Aorta (tissue), 5 donors: ENCODE measurements around the gene OR2T10. TPM values are rescaled to one million over a fixed set of nuclear protein-coding genes. Genes with fewer than 3 reads are reported as not detected.
"Not testable (repeated sequence)": the region's sequence is repeated elsewhere in the genome, so short reads cannot be mapped to it uniquely, and the experiment has no call there.

Experiments used
- ATAC-seq: fragments of 200-7000 bp; cut with Tn5 transposase; one replicate; pipeline ENCODE4 v1.9.1; 2022; ENCODE audit warnings: moderate library complexity; ENCODE audit not compliant: low FRiP score
- DNase-seq, 2 donors: peaks; one replicate each; pipeline ENCODE4 v3.0.0-alpha.2; 2020
- H3K27ac ChIP-seq, 2 donors: one replicate each; pipeline ENCODE4 v1.5.1; 2013; ENCODE audit warnings: low read length in 2 of 2, mild to moderate bottlenecking in 2 of 2, moderate library complexity in 2 of 2, control low read depth in 1 of 2, inconsistent platforms in 1 of 2, low read depth in 1 of 2
- H3K27me3 ChIP-seq, 2 donors: one replicate each; pipeline ENCODE4 v1.6.1; 2013; ENCODE audit warnings: control low read depth in 1 of 2, low read length in 1 of 2, mild to moderate bottlenecking in 1 of 2, moderate library complexity in 1 of 2; ENCODE audit not compliant: insufficient read depth in 2 of 2, control insufficient read depth in 1 of 2
- H3K36me3 ChIP-seq, 2 donors: one replicate each; pipeline ENCODE4 v1.6.1; 2013; ENCODE audit warnings: control low read depth in 1 of 2, low read length in 1 of 2, mild to moderate bottlenecking in 1 of 2; ENCODE audit not compliant: insufficient read depth in 2 of 2, control insufficient read depth in 1 of 2
- H3K4me1 ChIP-seq, 2 donors: one replicate each; pipeline ENCODE4 v1.6.1; 2013; ENCODE audit warnings: low read length in 2 of 2, control low read depth in 1 of 2, mild to moderate bottlenecking in 1 of 2, moderate library complexity in 1 of 2; ENCODE audit not compliant: insufficient read depth in 2 of 2, control insufficient read depth in 1 of 2
- H3K4me3 ChIP-seq, 2 donors: one replicate each; pipeline ENCODE4 v1.5.1; 2013; ENCODE audit warnings: low read length in 2 of 2, control low read depth in 1 of 2, mild to moderate bottlenecking in 1 of 2
- H3K9me3 ChIP-seq: one replicate; pipeline ENCODE4 v1.6.1; 2013; ENCODE audit warnings: mild to moderate bottlenecking, low read length; ENCODE audit not compliant: control insufficient read depth
- WGBS, 2 donors: extraction: QIAGEN DNeasy Blood & Tissue Kit; methylation state at CpG; one replicate each; pipeline ENCODE4 v1.1.7; 2013; 5-methylcytosine and 5-hydroxymethylcytosine counted together
- intact Hi-C, 2 donors: fragments of 100-400 bp; cut with DNase I; formaldehyde crosslinking; loops; one replicate each; pipeline versions ENCODE4 v1.14.2 to v1.15.0; 2022
- long read RNA-seq, 2 donors: library from polyadenylated mRNA; unstranded; transcript quantifications; one replicate each; pipeline ENCODE4 v2.0.0, GENCODE V29; 2020 to 2021
- polyA plus RNA-seq, 2 donors: library from polyadenylated mRNA; stranded (reverse); fragments of 200-250 nt; gene quantifications; one replicate each; pipeline ENCODE4 v1.2.3, GENCODE V29; 2013
- total RNA-seq, 2 donors: library from RNA; stranded (reverse); fragmentation: NEBNext Ultra II Directional; extraction: Animal tissue kit (Norgen Biotek cat#: 25700); gene quantifications; one replicate each; pipeline ENCODE4 v1.2.1, GENCODE V29; 2021
- donor health status: healthy with polysubstance abuse.
- donor health status: Bipolar disorder and iron deficiency.
- donor health status: DM: no; HTN: no; CAD: no.
- donor health status: DM: no; HTN: no; CAD: no.
- donor health status: DM: yes; HTN: yes; CAD: no.

OR2T10 gene, protein sequence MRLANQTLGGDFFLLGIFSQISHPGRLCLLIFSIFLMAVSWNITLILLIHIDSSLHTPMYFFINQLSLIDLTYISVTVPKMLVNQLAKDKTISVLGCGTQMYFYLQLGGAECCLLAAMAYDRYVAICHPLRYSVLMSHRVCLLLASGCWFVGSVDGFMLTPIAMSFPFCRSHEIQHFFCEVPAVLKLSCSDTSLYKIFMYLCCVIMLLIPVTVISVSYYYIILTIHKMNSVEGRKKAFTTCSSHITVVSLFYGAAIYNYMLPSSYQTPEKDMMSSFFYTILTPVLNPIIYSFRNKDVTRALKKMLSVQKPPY
- total RNA-seq (not detected), polyA plus RNA-seq (not detected)
- long read RNA-seq, donor 1: 0 reads
- long read RNA-seq, donor 2: 0 reads

DNA sequence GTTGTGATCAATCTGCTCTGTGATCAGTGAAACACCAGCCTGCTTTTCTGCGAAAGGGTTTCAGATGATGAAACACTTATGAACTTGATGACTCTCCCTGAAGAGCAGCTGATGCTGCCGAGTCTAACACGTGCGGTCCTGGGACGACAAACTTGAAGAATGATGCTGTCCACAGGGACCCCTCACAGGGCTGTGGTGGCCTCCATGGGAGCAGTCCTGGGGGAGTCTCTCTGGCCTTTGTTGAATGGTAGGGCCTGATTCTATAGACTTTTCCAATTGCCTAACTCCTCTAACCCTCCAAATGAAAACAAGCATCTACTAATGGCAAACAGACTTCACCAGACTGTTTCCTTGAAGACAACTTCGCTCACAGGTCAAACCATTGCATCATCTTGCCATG, at the start of gene OR2T10:
TSS of gene OR2T10 (minus strand) at position 112 of the 400 bp plus-strand sequence. CDS start 3,932 bp downstream, outside the sequence.
- Histone ChIP-seq H3K4me3 (no peak within 1 kb of the TSS), H3K9me3 (no peaks in the 10 kb centered on the region), H3K4me1 (no peaks in the 10 kb centered on the region), H3K27ac (no peak within 1 kb of the TSS), H3K36me3 (no peaks in the 10 kb centered on the region), H3K27me3 (no peaks in the 10 kb centered on the region)
- ATAC-seq: no peak
- 33 to 71% methylated on average over 6 of the region's 6 CpGs for WGBS, 2 donors
- no peak for DNase-seq
- intact Hi-C loops: no loop called here

DNA sequence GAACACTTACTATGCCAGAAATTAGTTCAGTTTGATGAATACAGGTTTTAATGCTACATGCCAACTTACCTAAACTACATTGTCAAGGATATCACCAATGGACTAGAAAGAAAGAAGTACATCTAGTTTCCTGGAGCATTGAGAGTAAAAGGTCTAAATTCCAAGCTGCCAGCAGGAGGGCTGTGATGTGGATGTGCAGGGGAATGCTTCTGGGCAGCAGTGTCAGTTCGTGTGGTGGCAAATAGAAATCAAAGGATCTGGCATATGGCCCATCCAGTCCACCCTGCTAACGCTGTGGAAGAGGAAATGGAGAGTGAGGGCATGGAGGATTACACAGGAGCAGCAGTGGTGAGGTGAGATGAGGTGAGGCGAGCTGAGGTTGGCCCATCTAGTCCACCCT, 47.7 kb upstream of the OR2T10 start, which contains the start of gene OR2T35:
TSS of gene OR2T35 (minus strand) at position 101 of the 400 bp plus-strand sequence. CDS start 6,020 bp downstream, outside the sequence.
- H3K27ac ChIP-seq, H3K27me3 ChIP-seq, intact Hi-C loops, H3K36me3 ChIP-seq, H3K4me1 ChIP-seq, ATAC-seq, H3K4me3 ChIP-seq, H3K9me3 ChIP-seq, DNase-seq: not testable (repeated sequence)
- WGBS, 2 donors: 57 to 63% methylated on average over 1 to 2 of the region's 3 CpGs

DNA sequence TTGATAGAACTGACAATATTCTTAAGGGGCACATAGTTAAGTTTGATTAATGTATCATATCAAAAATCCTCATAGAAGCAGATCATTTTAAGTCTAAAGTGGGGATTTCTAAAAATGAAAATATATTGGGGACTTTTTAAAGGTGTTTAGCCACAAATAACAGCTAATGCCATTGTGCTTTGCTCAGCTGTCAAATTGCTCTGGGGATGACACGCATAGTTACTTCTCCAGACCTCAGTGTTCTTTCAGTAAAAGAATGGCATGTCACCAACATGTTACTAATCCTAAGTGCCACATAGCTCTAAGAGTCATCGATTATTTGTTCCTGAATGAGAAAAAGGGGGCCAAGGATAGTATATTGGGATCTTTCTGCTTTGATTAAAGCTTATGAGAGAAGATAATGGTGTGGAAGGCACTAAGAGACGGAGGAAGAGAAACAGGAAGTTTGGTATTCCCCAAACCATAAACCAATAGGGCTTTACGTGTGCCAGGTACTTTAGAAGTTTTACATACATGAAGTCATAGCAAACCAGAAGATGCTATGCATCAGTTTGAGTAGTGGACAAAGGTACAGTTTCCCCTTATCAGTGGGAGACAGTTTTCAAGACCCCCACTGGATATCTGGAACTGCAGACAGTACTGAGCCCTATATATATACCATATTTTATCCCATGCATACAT, 45.6 kb upstream of the OR2T10 start:
- intact Hi-C loops, H3K4me3 ChIP-seq, DNase-seq, H3K9me3 ChIP-seq, ATAC-seq, H3K27me3 ChIP-seq, H3K36me3 ChIP-seq, H3K27ac ChIP-seq, H3K4me1 ChIP-seq: not testable (repeated sequence)
- WGBS, 2 donors: no CpG with 5 or more reads among the region's 4 CpGs

DNA sequence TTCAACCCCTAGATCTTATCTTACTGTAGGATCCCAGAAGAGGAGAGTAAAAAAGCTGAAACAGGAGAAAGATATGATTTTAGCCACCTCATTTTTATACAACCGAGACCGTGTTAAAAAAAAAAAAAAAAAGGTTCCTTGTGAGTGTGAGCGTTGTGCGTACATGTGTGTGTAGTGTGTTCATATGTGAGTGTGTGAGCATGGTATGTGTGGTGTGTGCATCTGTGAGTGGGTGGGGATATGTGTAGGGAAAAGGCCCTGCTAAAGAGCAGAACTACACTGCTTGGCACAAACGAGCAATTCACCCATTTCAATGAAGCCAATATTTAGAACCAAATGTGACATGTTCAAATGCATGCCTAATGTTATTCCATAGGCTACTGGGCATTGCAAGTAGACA, 44.1 kb upstream of the OR2T10 start:
- DNase-seq, H3K4me1 ChIP-seq, H3K27me3 ChIP-seq, H3K36me3 ChIP-seq, ATAC-seq, H3K9me3 ChIP-seq, intact Hi-C loops, H3K27ac ChIP-seq, H3K4me3 ChIP-seq: not testable (repeated sequence)
- 96% methylated on average over 4 of the region's 5 CpGs; no CpG with 5 or more reads in 1 of the 2 donors for WGBS, 2 donors

DNA sequence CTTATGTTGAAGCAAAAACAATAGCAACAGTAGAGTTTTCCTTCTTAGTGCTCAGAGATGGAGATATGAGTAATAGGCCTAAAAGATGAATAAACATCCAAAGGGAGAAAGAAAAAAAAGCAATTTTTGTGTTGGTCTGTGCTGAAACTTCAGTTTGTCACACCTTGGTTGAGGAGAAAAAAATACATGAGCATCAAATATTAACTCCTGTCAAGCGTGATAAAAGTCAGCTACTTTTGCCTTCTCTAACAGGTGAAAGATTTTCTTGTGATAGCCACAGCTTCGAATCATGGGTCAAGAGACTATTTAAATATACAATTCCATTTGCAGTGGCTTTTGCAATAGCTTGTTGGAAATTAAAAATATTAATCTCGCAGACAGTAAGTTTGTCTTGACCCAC, 43.4 kb upstream of the OR2T10 start:
- WGBS, 2 donors: no CpG with 5 or more reads among the region's 3 CpGs
- H3K27me3 ChIP-seq, H3K4me1 ChIP-seq, DNase-seq, ATAC-seq, H3K9me3 ChIP-seq, intact Hi-C loops, H3K27ac ChIP-seq, H3K36me3 ChIP-seq, H3K4me3 ChIP-seq: not testable (repeated sequence)

DNA sequence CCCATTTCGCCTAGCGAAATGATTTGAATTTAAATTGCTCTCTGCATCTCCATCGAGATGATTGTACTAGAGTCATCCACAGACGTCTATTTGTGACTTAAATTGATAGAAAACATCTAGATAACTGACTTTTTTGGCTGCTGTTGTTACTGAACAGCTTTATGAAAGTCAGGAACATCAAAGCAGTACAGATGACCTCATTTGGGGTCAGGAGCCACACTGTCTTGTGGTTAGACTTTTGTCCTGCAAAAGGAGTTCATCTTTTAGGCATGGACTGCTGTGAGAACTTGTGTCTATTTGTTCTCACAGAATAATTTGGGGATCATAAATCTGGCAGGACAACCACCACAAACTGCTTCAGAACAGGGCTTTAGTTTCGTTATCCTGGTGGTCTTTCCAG, 42.2 kb upstream of the OR2T10 start:
- H3K9me3 ChIP-seq, intact Hi-C loops, H3K36me3 ChIP-seq, ATAC-seq, H3K4me1 ChIP-seq, DNase-seq, H3K27ac ChIP-seq, H3K4me3 ChIP-seq, H3K27me3 ChIP-seq: not testable (repeated sequence)
- WGBS, 2 donors: no CpG with 5 or more reads among the region's 5 CpGs

DNA sequence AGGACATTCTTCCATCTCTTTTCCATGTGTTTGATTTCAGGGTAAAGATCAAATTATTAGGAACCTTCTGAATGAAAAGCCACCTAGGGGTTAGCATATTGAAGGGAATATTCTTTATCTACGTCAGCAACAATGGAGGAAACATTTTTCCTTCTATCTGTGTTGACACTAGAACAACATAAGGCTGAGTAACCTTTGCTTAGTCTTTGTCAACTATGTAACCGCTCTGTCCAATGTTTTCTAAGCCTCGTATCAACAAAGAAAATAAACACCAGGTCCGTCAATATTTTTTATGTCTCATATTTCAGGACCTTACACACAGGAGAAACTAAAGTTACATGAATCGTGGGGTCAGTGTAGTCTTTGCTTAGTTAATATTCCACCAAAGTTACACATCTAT, 39.1 kb upstream of the OR2T10 start:
- DNase-seq, H3K4me3 ChIP-seq, H3K36me3 ChIP-seq, H3K27ac ChIP-seq, H3K27me3 ChIP-seq, intact Hi-C loops, H3K9me3 ChIP-seq, H3K4me1 ChIP-seq, ATAC-seq: not testable (repeated sequence)
- 55 to 56% methylated on average over 2 of the region's 5 CpGs for WGBS, 2 donors

DNA sequence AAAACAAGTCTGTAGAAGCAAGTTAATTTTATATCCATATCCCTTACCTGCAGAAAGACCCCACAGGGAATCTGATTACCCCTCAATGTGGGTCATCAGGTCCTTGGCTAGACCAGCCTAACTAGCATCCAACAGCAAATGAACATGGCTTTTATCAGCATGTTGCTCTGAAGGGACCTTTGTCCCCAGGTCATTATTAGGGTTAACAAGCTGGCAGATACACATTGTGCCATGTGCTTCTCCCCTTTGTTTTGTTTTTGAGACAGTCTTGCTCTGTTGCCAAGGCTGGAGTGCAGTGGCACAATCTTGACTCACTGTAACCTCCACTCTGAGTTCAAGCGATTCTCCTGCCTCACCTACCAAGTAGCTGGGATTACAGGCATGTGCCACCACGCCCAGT, 37.5 kb upstream of the OR2T10 start, which contains the start of gene OR2T11:
TSS of gene OR2T11 (minus strand) at position 101 of the 400 bp plus-strand sequence. CDS start 7,963 bp downstream, outside the sequence.
- H3K27ac ChIP-seq, H3K4me1 ChIP-seq, H3K36me3 ChIP-seq, H3K27me3 ChIP-seq, H3K4me3 ChIP-seq, H3K9me3 ChIP-seq, intact Hi-C loops, DNase-seq, ATAC-seq: not testable (repeated sequence)
- whole genome bisulfite sequencing, 2 donors: no CpG with 5 or more reads among the region's 2 CpGs
